ENCODE measurements around the gene MTF2. TPM values are rescaled to one million over a fixed set of nuclear protein-coding genes. Genes with fewer than 3 reads are reported as not detected.

Gene MTF2
- total RNA-seq, 1 experiment from 2014 or later: 110 TPM

- no peak for DNase-seq
- no peak overlapping the region for H3K27ac ChIP-seq (ENCODE audit: insufficient read length, low read depth, low read length)
Measured at GRCh38 chr1:93033029-93033428, 46.1 kb upstream of the MTF2 start.

More at GRCh38 chr1:93033029-93033428, 46.1 kb upstream of the MTF2 start:
- Histone ChIP-seq H2BK20ac (ENCODE audit: low read depth, low read length, poor library complexity, severe bottlenecking) (no peak overlapping the region), H4K20me1 (ENCODE audit: control insufficient read depth, insufficient read depth, insufficient read length) (no peaks in the 10 kb centered on the region), H2BK120ac (ENCODE audit: low read depth, low read length, poor library complexity, severe bottlenecking) (no peak overlapping the region), H3K18ac (ENCODE audit: insufficient read length, low read depth, low read length) (no peak overlapping the region), H3K23ac (ENCODE audit: insufficient read length, low read depth, low read length) (no peak overlapping the region), H3T11ph (ENCODE audit: low read length) (no peak overlapping the region), H3K9ac (ENCODE audit: extremely low read depth, insufficient read length, low read length) (no peak overlapping the region), H2BK12ac (ENCODE audit: insufficient read length, low read depth, low read length) (no peak overlapping the region), H2BK15ac (ENCODE audit: low read depth, low read length) (no peak overlapping the region), H4K5ac (ENCODE audit: insufficient read length, low read depth, low read length) (no peak overlapping the region), H4K91ac (ENCODE audit: insufficient read length, low read depth, low read length) (no peak overlapping the region), H2BK5ac (ENCODE audit: insufficient read length, low read length) (no peak overlapping the region), H2AFZ (ENCODE audit: low read length) (no peak overlapping the region), H3K4me2 (ENCODE audit: insufficient read depth, insufficient read length, low read length) (no peak overlapping the region), H3K79me2 (ENCODE audit: insufficient read depth, low read length) (no peaks in the 10 kb centered on the region), H4K8ac (replicated peaks; ENCODE audit: insufficient read length, low read depth, low read length) (no peak overlapping the region), H2AK5ac (ENCODE audit: insufficient read length, low read length) (no peak overlapping the region), H3K27me3 (ENCODE audit: insufficient read depth, low read length) (no peaks in the 10 kb centered on the region), H3K23me2 (ENCODE audit: insufficient read length, low read depth, low read length, poor library complexity, severe bottlenecking) (no peaks in the 10 kb centered on the region), H3K9me3 (ENCODE audit: control insufficient read depth, low read depth, low read length) (no peaks in the 10 kb centered on the region), H3K14ac (ENCODE audit: insufficient read depth, low read length) (no peak overlapping the region), H3K4ac (ENCODE audit: low read depth, low read length) (no peak overlapping the region), H3K56ac (ENCODE audit: insufficient read length, low read depth, low read length) (no peak overlapping the region), H3K79me1 (ENCODE audit: insufficient read depth, low read depth, low read length, poor library complexity, severe bottlenecking) (no peaks in the 10 kb centered on the region), H3K4me1 (ENCODE audit: insufficient read depth, low read length) (no peaks in the 10 kb centered on the region)
- Mint-ChIP-seq H3K27me3 (ENCODE audit: low read depth) (no peaks in the 10 kb centered on the region), H3K36me3 (ENCODE audit: insufficient read depth in 1 of 3, low read depth in 3 of 3) (no peaks in the 10 kb centered on the region; a peak in 1 of 7 replicates), H3K4me3 (no peak overlapping the region), H3K4me1 (peaks cover 8 to 9% of the 10 kb centered on the region in 2 experiments), H3K27ac (no peak overlapping the region), H3K9me3 (no peaks in the 10 kb centered on the region)
- WGBS (ENCODE audit: extremely low coverage, insufficient read length, low lambda C conversion rate): no CpG with 5 or more reads among the region's 5 CpGs
- no peak for TF ChIP-seq CTCF (conservative IDR thresholded peaks at IDR 0.05)
